ENCODE measurements around the gene RAP2C.

The RAP2C gene

DNA sequence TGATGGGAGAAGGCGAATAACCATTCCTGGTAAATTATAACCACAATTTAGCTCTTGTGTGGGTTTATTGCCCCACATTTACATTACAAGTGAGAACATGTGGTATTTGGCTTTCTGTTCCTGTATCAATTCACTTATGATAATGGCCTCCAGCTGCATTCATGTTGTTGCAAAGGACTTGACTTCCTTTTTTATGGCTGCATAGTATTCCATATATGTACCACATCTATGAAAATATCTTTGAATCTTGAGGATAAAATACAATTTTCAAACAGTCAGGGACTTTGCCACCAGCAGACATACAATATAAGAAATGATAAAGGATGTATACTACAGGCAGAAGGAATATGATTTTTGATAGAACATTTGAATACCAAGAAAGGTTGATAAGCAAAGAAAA lies 27.3 kb downstream of the RAP2C start:
- no peak overlapping the region for H4K91ac ChIP-seq (ENCODE audit: low read depth, low read length)
- WGBS (ENCODE audit: extremely low coverage, insufficient coverage, insufficient read length): no CpG with 5 or more reads among the region's 1 CpG

DNA sequence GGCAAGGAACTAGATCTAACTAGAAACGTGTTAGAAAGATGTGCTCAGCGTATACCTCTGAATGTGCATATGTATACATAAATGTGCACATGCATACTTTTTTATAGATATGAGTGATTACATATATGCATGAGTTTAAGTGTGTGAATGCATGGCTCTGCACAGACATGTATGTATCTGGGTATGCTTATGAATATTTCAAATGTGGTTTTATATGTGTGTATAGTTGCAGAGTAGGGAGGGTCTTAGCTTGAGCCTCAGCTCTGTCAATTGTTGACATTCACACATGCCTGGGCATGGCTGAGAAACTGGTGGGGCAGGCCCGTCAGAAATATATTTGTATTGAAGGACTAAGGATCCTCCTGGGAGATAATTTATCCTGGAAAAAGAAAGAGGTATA lies 31.1 kb downstream of the RAP2C start:
- no CpG with 5 or more reads among the region's 3 CpGs for WGBS (ENCODE audit: extremely low coverage, insufficient coverage, insufficient read length)
- Histone ChIP-seq H3K9ac (ENCODE audit: low read length) (no peak overlapping the region), H3K27ac (ENCODE audit: low read depth, low read length) (no peak overlapping the region), H3K18ac (ENCODE audit: low read length) (no peak overlapping the region), H4K8ac (ENCODE audit: low read depth, low read length) (no peak overlapping the region), H3K14ac (ENCODE audit: low read length) (no peak overlapping the region), H2AK5ac (ENCODE audit: low read length) (no peak overlapping the region), H4K12ac (ENCODE audit: low read depth, low read length) (no peak overlapping the region), H3K4me2 (ENCODE audit: low read length) (no peak overlapping the region), H3K4me3 (ENCODE audit: low read depth, low read length) (no peak overlapping the region), H3K23ac (ENCODE audit: low read length) (no peak overlapping the region), H2AFZ (ENCODE audit: insufficient read depth, low read length, poor library complexity) (no peak overlapping the region), H3K4me1 (ENCODE audit: control insufficient read depth in 1 of 2, insufficient read depth in 2 of 2, low read length in 2 of 2) (peaks cover 0 to 5% of the 10 kb centered on the region in 2 experiments), H3K79me2 (ENCODE audit: control insufficient read depth, insufficient read depth, low read length, poor library complexity) (no peaks in the 10 kb centered on the region), H2BK12ac (ENCODE audit: low read length) (no peak overlapping the region), H3K36me3 (ENCODE audit: control insufficient read depth in 1 of 2, insufficient read depth in 2 of 2, low read length in 2 of 2) (no peaks in the 10 kb centered on the region), H2BK120ac (ENCODE audit: insufficient read depth, low read length, poor library complexity) (no peak overlapping the region), H4K91ac (ENCODE audit: low read depth, low read length) (no peak overlapping the region), H3K9me3 (ENCODE audit: insufficient read depth, low read depth, low read length) (no peaks in the 10 kb centered on the region), H2BK5ac (ENCODE audit: low read depth, low read length, poor library complexity) (no peak overlapping the region), H3K4ac (ENCODE audit: low read depth, low read length) (no peak overlapping the region), H3K27me3 (ENCODE audit: insufficient read depth, low read length) (no peaks in the 10 kb centered on the region), H3K79me1 (ENCODE audit: low read length) (no peaks in the 10 kb centered on the region)
- no peak for DNase-seq

More for the DNA sequence above, 27.3 kb downstream of the RAP2C start:
- H3K36me3 ChIP-seq (ENCODE audit: control insufficient read depth in 1 of 2, insufficient read depth in 2 of 2, low read length in 2 of 2): no peaks in the 10 kb centered on the region
- H2BK5ac ChIP-seq (ENCODE audit: low read depth, low read length, poor library complexity): no peak overlapping the region
- no peak overlapping the region for H2AK5ac ChIP-seq (ENCODE audit: low read length)
- H3K27ac ChIP-seq (ENCODE audit: low read depth, low read length): no peak overlapping the region
- no peaks in the 10 kb centered on the region for H3K79me2 ChIP-seq (ENCODE audit: control insufficient read depth, insufficient read depth, low read length, poor library complexity)
- H3K23ac ChIP-seq (ENCODE audit: low read length): no peak overlapping the region
- peaks cover 2% of the 10 kb centered on the region for H3K9me3 ChIP-seq (ENCODE audit: insufficient read depth, low read depth, low read length)
- H2BK120ac ChIP-seq (ENCODE audit: insufficient read depth, low read length, poor library complexity): no peak overlapping the region
- DNase-seq: no peak
- H3K79me1 ChIP-seq (ENCODE audit: low read length): no peaks in the 10 kb centered on the region
- H3K27me3 ChIP-seq (ENCODE audit: insufficient read depth, low read length): no peaks in the 10 kb centered on the region
- H2BK12ac ChIP-seq (ENCODE audit: low read length): no peak overlapping the region
- no peak overlapping the region for H3K9ac ChIP-seq (ENCODE audit: low read length)
- no peak overlapping the region for H3K18ac ChIP-seq (ENCODE audit: low read length)
- H3K4me2 ChIP-seq (ENCODE audit: low read length): no peak overlapping the region
- no peak overlapping the region for H3K4me3 ChIP-seq (ENCODE audit: low read depth, low read length)
- H3K14ac ChIP-seq (ENCODE audit: low read length): no peak overlapping the region
- H4K8ac ChIP-seq (ENCODE audit: low read depth, low read length): no peak overlapping the region
- H2AFZ ChIP-seq (ENCODE audit: insufficient read depth, low read length, poor library complexity): no peak overlapping the region
- no peak overlapping the region for H4K12ac ChIP-seq (ENCODE audit: low read depth, low read length)
- H3K4ac ChIP-seq (ENCODE audit: low read depth, low read length): no peak overlapping the region
- no peaks in the 10 kb centered on the region for H3K4me1 ChIP-seq (ENCODE audit: control insufficient read depth in 1 of 2, insufficient read depth in 2 of 2, low read length in 2 of 2)

- Histone ChIP-seq H3K36me3 (ENCODE audit: control insufficient read depth in 1 of 2, insufficient read depth in 2 of 2, low read length in 2 of 2) (no peaks in the 10 kb centered on the region), H3K9me3 (ENCODE audit: insufficient read depth, low read depth, low read length) (no peaks in the 10 kb centered on the region)
These were observed 31.8 kb downstream of the RAP2C start for GRCh38 chrX:132187451-132187850.

GRCh38 chrX:132184871-132185270 lies 34.4 kb downstream of the RAP2C start:
- H3K4ac ChIP-seq (ENCODE audit: low read depth, low read length): no peak overlapping the region
- DNase-seq: peak in 1 of 2 donors; percentile 33
- no peak overlapping the region for H3K9ac ChIP-seq (ENCODE audit: low read length)
- H3K14ac ChIP-seq (ENCODE audit: low read length): no peak overlapping the region
- H4K8ac ChIP-seq (ENCODE audit: low read depth, low read length): no peak overlapping the region
- no peak overlapping the region for H3K23ac ChIP-seq (ENCODE audit: low read length)
- no peak overlapping the region for H3K4me2 ChIP-seq (ENCODE audit: low read length)
- no peak overlapping the region for H4K12ac ChIP-seq (ENCODE audit: low read depth, low read length)
- H3K9me3 ChIP-seq (ENCODE audit: insufficient read depth, low read depth, low read length): no peaks in the 10 kb centered on the region
- no peak overlapping the region for H3K18ac ChIP-seq (ENCODE audit: low read length)
- no peak overlapping the region for H2BK120ac ChIP-seq (ENCODE audit: insufficient read depth, low read length, poor library complexity)
- peaks cover 0 to 5% of the 10 kb centered on the region in 2 experiments for H3K4me1 ChIP-seq (ENCODE audit: control insufficient read depth in 1 of 2, insufficient read depth in 2 of 2, low read length in 2 of 2)
- no CpG with 5 or more reads among the region's 4 CpGs for WGBS (ENCODE audit: extremely low coverage, insufficient coverage, insufficient read length)
- H3K79me2 ChIP-seq (ENCODE audit: control insufficient read depth, insufficient read depth, low read length, poor library complexity): no peaks in the 10 kb centered on the region
- H3K27me3 ChIP-seq (ENCODE audit: insufficient read depth, low read length): no peaks in the 10 kb centered on the region
- no peak overlapping the region for H2BK12ac ChIP-seq (ENCODE audit: low read length)
- H3K79me1 ChIP-seq (ENCODE audit: low read length): no peaks in the 10 kb centered on the region
- H4K91ac ChIP-seq (ENCODE audit: low read depth, low read length): no peak overlapping the region
- no peak overlapping the region for H2BK5ac ChIP-seq (ENCODE audit: low read depth, low read length, poor library complexity)
- H3K4me3 ChIP-seq (ENCODE audit: low read depth, low read length): no peak overlapping the region
- no peak overlapping the region for H3K27ac ChIP-seq (ENCODE audit: low read depth, low read length)
- no peak overlapping the region for H2AK5ac ChIP-seq (ENCODE audit: low read length)
- H2AFZ ChIP-seq (ENCODE audit: insufficient read depth, low read length, poor library complexity): no peak overlapping the region
- no peaks in the 10 kb centered on the region for H3K36me3 ChIP-seq (ENCODE audit: control insufficient read depth in 1 of 2, insufficient read depth in 2 of 2, low read length in 2 of 2)

More at GRCh38 chrX:132187451-132187850, 31.8 kb downstream of the RAP2C start:
- no peak overlapping the region for H3K18ac ChIP-seq (ENCODE audit: low read length)
- H2AK5ac ChIP-seq (ENCODE audit: low read length): no peak overlapping the region
- DNase-seq: no peak
- no peak overlapping the region for H2BK120ac ChIP-seq (ENCODE audit: insufficient read depth, low read length, poor library complexity)
- no peak overlapping the region for H4K91ac ChIP-seq (ENCODE audit: low read depth, low read length)
- no CpG with 5 or more reads among the region's 4 CpGs for WGBS (ENCODE audit: extremely low coverage, insufficient coverage, insufficient read length)
- H2BK12ac ChIP-seq (ENCODE audit: low read length): no peak overlapping the region
- H3K9ac ChIP-seq (ENCODE audit: low read length): no peak overlapping the region
- H3K4me3 ChIP-seq (ENCODE audit: low read depth, low read length): no peak overlapping the region
- no peak overlapping the region for H3K4ac ChIP-seq (ENCODE audit: low read depth, low read length)
- no peak overlapping the region for H3K27ac ChIP-seq (ENCODE audit: low read depth, low read length)
- H2AFZ ChIP-seq (ENCODE audit: insufficient read depth, low read length, poor library complexity): no peak overlapping the region
- no peaks in the 10 kb centered on the region for H3K79me1 ChIP-seq (ENCODE audit: low read length)
- H4K12ac ChIP-seq (ENCODE audit: low read depth, low read length): no peak overlapping the region
- no peaks in the 10 kb centered on the region for H3K27me3 ChIP-seq (ENCODE audit: insufficient read depth, low read length)
- no peak overlapping the region for H3K14ac ChIP-seq (ENCODE audit: low read length)
- H4K8ac ChIP-seq (ENCODE audit: low read depth, low read length): no peak overlapping the region
- H3K79me2 ChIP-seq (ENCODE audit: control insufficient read depth, insufficient read depth, low read length, poor library complexity): no peaks in the 10 kb centered on the region
- H3K4me1 ChIP-seq (ENCODE audit: control insufficient read depth in 1 of 2, insufficient read depth in 2 of 2, low read length in 2 of 2): peaks cover 0 to 5% of the 10 kb centered on the region in 2 experiments
- H3K4me2 ChIP-seq (ENCODE audit: low read length): no peak overlapping the region
- no peak overlapping the region for H3K23ac ChIP-seq (ENCODE audit: low read length)
- no peak overlapping the region for H2BK5ac ChIP-seq (ENCODE audit: low read depth, low read length, poor library complexity)

All from trophoblast cell (in vitro differentiated cells and primary cell).